ENCODE results near the gene ZNF507.

Gene ZNF507

DNA sequence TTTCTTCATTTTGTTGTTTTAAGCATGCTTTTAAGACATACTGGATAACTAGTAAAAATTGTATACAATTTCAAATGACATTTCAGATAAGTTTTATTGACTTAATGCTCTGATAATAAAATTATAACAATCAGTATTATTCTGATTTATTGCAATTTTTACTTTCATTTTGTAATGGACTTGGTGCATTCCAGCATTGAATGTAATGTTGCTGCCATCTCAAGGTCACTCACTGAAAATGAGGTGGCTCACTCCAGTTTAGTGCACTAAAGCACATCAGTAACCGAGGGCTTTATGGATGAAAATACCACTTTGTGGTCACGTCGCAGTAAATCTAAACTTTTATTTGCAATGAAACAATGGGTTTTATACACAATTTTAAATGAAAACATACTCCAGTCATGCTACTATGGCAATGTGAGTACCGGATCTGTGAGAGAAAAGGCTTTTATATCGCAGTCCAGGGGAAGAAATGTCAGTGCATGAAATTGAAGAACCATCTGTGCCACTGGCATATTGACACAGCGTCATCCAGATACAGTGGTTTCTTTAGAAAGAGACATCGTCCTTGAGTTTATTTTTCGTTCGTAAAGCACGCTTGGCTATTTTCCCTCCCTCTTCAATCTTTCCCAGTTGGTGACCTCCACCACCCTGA lies 20.7 kb upstream of the ZNF507 start:
- Histone ChIP-seq H3K36me3 (ENCODE audit: insufficient read depth, low read length) (no peaks in the 10 kb centered on the region), H3K9me3 (ENCODE audit: control insufficient read depth, insufficient read depth, low read length) (no peaks in the 10 kb centered on the region), H3K9ac (ENCODE audit: low read depth, low read length) (no peak overlapping the region), H3K4me1 (ENCODE audit: insufficient read depth, low read length) (no peaks in the 10 kb centered on the region)

DNA sequence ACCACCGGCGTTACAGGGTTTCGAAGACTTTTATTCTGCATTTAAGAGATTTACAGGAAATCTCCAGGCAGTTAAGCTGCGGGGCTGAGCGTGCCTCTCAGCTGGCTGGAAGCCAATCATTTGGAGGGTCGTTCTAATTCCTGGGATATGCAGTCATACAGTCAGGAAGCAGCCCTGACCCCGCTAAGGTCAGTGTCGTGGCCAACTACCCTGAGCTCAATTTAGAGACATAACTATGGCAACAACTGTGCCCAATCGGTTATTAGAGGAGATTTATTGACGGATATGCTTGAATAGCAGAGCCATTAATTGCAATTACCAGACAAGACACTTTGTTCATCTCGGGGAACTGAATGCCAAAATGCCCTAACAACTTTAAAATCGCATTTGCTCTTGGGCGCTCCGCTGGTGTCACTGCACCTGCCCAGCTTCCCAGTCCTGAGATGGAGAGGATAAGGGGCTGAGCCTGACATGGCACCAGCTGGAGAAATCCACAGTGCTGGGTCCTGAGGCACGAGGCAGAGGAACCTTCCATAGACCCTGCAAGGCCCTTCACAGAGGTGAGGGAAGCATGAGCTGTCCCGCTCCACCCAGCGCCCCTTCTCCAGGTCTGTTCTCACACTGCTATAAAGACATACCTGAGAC lies 15.1 kb upstream of the ZNF507 start:
- Histone ChIP-seq H3K36me3 (ENCODE audit: insufficient read depth, low read length) (no peaks in the 10 kb centered on the region), H3K9ac (ENCODE audit: low read depth, low read length) (no peak overlapping the region), H3K4me1 (ENCODE audit: insufficient read depth, low read length) (no peaks in the 10 kb centered on the region; the same call in 1 of the 2 replicates), H3K9me3 (ENCODE audit: control insufficient read depth, insufficient read depth, low read length) (no peaks in the 10 kb centered on the region)

DNA sequence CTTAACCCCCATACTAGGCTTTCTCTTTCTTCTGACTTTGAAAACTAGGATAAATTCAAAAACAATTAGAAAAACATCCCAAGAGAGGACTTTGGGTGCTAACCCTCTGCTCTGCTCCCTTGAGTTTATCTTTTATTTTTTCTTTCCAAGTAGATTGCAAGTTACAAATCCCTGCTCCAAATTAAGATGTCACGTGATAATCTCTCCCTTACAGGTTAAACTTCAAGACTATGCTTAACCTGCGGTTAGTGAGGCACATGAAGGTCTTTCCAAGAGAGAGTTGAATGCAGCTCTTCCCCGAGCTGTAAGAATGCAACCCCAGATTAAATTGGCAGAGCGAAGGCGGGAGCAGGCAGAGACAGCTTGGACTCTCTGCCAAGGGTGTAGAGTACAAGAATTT lies 12.2 kb upstream of the ZNF507 start:
- no peaks in the 10 kb centered on the region for H3K36me3 ChIP-seq (ENCODE audit: insufficient read depth, low read length)

DNA sequence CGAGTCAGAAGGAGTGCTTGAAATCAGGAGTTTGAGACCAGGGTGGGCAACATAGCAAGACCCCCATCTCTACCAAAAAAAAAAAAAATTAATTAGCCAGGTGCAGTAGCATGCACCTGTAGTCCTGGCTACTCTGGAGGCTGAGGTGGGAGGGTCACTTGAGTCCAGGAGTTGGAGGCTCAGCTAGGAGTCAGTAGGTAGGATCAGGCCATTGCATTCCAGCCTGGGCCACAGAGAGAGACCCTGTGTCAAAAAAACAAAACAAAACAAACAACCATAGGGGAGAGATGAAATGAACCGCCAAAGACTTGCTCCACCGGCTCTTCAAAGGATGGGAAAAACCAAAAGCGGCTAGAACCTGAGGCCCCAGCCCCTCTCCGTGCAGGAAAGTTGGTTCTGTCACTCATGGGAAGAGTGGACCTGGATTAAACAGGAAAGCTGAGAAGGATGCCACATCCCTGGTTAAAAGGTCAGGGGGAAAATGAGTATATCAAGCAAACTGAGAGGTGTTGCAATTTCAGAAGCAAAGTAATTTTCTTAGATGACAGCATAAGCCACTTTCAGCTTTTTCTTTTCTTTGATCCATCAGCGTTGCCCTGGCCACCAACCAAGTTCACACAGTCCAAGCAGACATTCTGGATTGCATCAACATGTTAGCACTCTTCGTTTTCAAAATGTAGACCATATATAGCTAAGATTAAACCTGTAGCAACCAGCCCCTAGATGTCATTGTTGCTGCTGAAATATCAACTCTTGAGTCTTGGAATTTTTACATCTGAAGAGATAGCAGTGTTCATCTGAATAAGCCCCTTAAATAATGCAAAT lies 8.9 kb upstream of the ZNF507 start:
- no peaks in the 10 kb centered on the region for H3K36me3 ChIP-seq (ENCODE audit: insufficient read depth, low read length)
- no peak overlapping the region for H3K9ac ChIP-seq (ENCODE audit: low read depth, low read length)
- no peaks in the 10 kb centered on the region for H3K9me3 ChIP-seq (ENCODE audit: control insufficient read depth, insufficient read depth, low read length)
- no peaks in the 10 kb centered on the region; the same call in 1 of the 2 replicates for H3K4me1 ChIP-seq (ENCODE audit: insufficient read depth, low read length)

More for the DNA sequence above, 12.2 kb upstream of the ZNF507 start:
- no peaks in the 10 kb centered on the region; the same call in none of the 2 replicates for H3K4me1 ChIP-seq (ENCODE audit: insufficient read depth, low read length)
- H3K9me3 ChIP-seq (ENCODE audit: control insufficient read depth, insufficient read depth, low read length), result no peaks in the 10 kb centered on the region
- H3K9ac ChIP-seq (ENCODE audit: low read depth, low read length), result no peak overlapping the region

DNA sequence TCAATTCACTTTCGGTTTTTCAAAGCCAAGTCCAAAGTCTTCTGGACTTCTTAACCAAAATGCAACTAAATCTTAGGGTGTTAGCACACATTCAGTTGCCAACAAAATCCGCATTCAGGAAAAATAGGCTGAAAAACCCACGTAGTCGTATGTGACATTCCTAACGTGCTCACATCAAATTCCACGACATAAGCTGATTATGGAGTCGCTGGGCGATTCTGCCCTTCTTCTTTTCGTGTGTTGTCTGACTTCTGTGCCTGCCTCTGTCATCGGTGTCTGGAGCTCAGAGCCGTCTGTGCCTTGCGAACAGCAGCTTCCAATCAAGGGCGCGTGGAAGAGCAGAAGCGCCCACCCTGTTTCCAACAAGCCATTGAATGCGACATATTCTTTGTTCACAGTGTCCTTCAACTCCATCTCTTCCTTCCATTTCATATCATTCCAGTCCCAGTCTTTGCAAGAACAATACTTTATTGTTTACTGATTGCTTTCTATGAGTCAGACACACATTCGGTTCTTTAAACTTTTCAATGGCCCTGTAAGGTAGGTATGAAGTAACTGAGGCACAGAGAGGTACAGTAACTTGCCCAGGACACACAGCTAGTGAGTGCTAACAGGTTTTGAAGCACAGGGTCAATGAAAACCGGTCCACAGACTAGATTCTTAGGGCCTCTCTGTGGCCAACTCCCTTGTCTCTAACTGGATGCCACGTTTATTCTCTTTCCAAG lies 8.2 kb upstream of the ZNF507 start:
- Histone ChIP-seq H3K9me3 (ENCODE audit: control insufficient read depth, insufficient read depth, low read length) (no peaks in the 10 kb centered on the region), H3K36me3 (ENCODE audit: insufficient read depth, low read length) (no peaks in the 10 kb centered on the region), H3K9ac (ENCODE audit: low read depth, low read length) (no peak overlapping the region), H3K4me1 (ENCODE audit: insufficient read depth, low read length) (no peaks in the 10 kb centered on the region; the same call in 1 of the 2 replicates)

DNA sequence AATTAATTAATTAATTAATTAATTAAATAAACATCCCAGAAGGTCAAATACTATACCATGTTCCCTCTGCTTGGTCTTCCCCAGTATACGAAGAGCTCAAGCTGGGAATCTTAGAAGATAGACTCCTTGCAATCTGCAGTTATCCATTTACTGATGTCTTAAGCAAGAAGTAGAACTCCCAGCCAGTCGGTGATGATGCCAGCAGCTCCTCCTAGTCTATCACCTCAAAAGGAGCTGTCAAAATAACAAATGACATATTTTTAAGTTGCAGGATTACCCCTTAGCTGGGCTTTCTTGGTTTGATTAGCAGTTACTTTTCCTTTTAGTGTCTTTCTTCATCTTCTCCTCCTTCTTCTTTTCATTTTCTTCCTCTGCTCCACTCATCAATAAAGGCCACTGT lies 6.0 kb upstream of the ZNF507 start:
- Histone ChIP-seq H3K4me1 (ENCODE audit: insufficient read depth, low read length) (no peaks in the 10 kb centered on the region; the same call in 1 of the 2 replicates), H3K36me3 (ENCODE audit: insufficient read depth, low read length) (no peaks in the 10 kb centered on the region), H3K9me3 (ENCODE audit: control insufficient read depth, insufficient read depth, low read length) (no peaks in the 10 kb centered on the region), H3K9ac (ENCODE audit: low read depth, low read length) (no peak overlapping the region)

DNA sequence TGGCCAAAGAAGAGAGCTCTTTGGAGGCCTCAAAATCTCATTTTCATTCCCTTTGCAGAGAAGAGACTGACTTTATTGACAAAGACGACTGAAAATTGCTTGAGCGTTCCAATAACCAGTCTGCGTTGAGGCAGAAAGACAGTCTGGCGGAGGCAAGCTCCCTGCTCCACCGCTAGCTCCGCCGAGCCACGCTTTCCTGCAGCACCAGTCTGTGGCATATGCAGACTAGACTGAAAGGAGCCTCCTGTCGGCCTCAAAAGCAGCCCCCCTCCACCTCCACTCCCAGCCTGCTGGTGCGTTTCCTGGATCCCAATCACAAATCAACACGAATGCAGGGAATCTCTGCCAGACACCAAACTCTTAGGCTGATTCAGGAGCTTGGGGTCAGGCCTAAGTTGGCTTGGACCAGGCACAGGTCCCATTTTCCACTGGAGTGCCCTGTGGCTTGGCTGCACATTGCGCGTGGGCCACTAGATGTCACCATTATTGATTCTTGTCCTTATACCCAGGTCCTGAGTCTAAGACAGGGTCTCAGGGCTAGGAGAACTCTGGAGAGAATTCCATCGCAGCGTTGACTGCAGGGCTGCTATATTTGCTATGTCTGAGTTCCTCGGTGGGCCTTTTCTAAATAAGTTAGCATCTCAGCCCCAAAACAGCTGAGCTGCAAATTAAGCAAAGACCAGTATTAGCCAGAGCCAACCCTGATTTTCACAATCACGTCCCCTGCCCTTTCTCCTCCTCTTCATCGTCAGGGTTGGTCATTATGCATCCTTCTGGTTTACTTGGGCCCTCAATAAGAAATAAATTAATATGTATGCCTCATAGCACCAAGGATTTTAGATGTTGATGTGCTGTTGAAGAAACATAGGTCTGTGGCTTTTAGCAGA lies 5.2 kb upstream of the ZNF507 start:
- no peaks in the 10 kb centered on the region; the same call in 1 of the 2 replicates for H3K4me1 ChIP-seq (ENCODE audit: insufficient read depth, low read length)
- H3K36me3 ChIP-seq (ENCODE audit: insufficient read depth, low read length), result no peaks in the 10 kb centered on the region

DNA sequence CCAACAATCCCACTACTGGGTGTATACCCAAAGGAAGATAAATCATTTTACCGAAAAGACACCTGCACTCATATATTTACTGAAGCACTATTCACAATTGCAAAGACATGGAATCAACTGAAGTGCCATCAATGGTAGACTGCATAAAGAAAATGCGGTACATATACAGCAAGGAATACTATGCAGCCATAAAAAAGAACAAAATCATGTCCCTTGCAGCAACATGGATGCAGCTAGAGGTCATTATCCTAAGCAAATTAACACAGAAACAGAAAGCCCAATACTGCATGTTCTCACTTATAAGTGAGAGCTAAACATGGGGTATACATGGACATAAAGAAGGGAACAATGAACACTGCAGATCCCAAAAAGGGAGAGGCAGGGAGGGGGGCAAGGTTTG lies 2.7 kb upstream of the ZNF507 start:
- Histone ChIP-seq H3K9ac (ENCODE audit: low read depth, low read length) (no peak overlapping the region), H3K9me3 (ENCODE audit: control insufficient read depth, insufficient read depth, low read length) (no peaks in the 10 kb centered on the region), H3K36me3 (ENCODE audit: insufficient read depth, low read length) (no peaks in the 10 kb centered on the region), H3K4me1 (ENCODE audit: insufficient read depth, low read length) (no peaks in the 10 kb centered on the region)

More for the DNA sequence above, 5.2 kb upstream of the ZNF507 start:
- H3K9me3 ChIP-seq (ENCODE audit: control insufficient read depth, insufficient read depth, low read length), result no peaks in the 10 kb centered on the region
- no peak overlapping the region for H3K9ac ChIP-seq (ENCODE audit: low read depth, low read length)

DNA sequence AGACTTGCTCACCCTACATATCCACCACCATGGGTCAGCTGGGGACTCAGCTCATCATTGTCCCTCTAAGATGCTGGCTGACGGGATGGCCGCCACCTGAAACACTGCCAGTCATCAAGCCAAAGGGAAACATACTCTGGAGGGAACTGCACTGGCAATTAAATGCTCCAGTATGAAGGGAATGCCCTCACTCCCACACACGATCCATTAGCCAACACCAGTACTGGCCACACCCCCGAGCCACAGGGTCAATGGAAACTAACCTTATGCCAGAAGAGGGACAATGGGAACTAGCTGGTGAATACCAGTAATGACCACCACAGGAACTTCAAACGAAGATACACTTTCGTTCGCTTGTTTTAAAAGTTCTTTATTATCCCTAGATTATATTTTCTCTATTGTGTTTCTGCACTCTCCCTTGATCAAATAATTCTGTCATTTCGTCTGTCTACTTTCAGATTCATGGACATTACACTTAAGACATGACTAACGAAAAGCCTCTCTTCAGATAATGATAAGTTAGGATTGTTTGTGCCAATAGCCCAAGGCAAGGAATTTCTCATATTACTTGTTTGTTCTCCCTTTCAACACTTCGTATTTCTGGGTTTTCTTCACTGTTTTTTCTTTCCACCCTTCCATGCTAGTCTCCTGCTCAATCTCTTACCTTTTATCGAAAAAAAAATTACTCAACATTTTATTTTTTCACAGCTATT lies 1.7 kb upstream of the ZNF507 start:
- H3K9ac ChIP-seq (ENCODE audit: low read depth, low read length), result no peak overlapping the region
- H3K9me3 ChIP-seq (ENCODE audit: control insufficient read depth, insufficient read depth, low read length), result no peaks in the 10 kb centered on the region
- H3K4me1 ChIP-seq (ENCODE audit: insufficient read depth, low read length), result no peaks in the 10 kb centered on the region
- no peaks in the 10 kb centered on the region for H3K36me3 ChIP-seq (ENCODE audit: insufficient read depth, low read length)

DNA sequence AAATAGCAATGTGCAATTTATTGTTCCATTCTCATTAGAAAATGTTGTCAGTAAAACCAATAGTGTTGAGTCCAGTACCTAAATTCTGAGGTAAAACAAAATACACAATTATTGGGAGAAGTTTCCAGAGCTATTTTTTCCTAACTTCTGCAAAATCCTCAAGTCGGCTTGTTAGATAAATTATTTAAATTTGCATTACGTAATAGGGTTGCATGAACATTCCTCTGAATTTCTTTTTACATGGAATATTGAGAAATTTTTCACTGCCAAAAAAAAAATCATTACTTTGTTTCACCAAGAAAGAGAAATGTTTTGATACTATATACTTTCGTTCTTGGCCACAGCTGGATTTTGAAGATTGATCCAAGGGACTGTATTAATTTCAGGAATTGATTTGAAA lies 1.5 kb downstream of the ZNF507 start:
- Histone ChIP-seq H3K36me3 (ENCODE audit: insufficient read depth, low read length) (no peaks in the 10 kb centered on the region), H3K9me3 (ENCODE audit: control insufficient read depth, insufficient read depth, low read length) (no peaks in the 10 kb centered on the region), H3K4me1 (ENCODE audit: insufficient read depth, low read length) (no peaks in the 10 kb centered on the region), H3K9ac (ENCODE audit: low read depth, low read length) (peak overlapping the region; percentile 73)

DNA sequence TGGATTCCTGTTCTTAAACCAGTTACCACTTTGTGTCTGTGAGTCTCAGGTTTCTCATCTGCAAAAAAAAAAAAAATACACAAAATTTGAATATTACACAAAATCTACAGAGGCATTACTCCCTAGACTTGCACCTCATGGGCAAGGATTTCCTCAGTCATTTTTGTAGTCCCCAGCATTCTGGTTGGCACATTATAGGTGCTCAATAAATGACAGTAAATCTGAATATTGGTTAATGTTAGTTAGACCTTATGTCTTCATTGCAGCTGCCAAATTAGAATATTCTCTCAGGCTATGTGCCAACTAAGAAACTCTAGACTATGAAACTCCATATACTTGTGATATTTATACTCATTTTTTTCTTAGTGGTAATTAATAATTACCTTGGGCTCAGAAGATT lies 2.2 kb downstream of the ZNF507 start:
- Histone ChIP-seq H3K4me1 (ENCODE audit: insufficient read depth, low read length) (no peaks in the 10 kb centered on the region), H3K9ac (ENCODE audit: low read depth, low read length) (no peak overlapping the region)

DNA sequence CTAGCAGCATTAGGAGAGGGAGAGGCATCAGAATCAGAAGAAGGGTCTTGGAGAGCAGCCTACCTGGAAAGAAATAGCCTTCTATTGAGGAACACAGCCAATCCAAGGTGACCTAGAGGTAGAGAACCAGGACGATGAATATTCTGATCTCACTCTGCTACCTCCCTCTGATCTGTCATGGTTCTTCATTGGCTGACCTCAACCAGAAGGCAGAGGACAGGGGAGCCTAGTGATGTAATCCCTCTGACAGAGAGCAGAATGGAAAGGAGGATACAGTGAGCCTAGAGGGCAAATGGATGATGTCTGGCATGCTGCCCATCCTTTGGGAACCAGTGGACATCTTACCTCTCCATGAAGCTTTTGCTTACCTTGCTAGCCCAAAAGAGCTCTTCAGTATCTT lies 3.6 kb downstream of the ZNF507 start:
- Histone ChIP-seq H3K4me1 (ENCODE audit: insufficient read depth, low read length) (no peaks in the 10 kb centered on the region), H3K9me3 (ENCODE audit: control insufficient read depth, insufficient read depth, low read length) (no peaks in the 10 kb centered on the region), H3K36me3 (ENCODE audit: insufficient read depth, low read length) (peaks cover 15% of the 10 kb centered on the region), H3K9ac (ENCODE audit: low read depth, low read length) (no peak overlapping the region)

More for the DNA sequence above, 2.2 kb downstream of the ZNF507 start:
- H3K9me3 ChIP-seq (ENCODE audit: control insufficient read depth, insufficient read depth, low read length), result no peaks in the 10 kb centered on the region
- H3K36me3 ChIP-seq (ENCODE audit: insufficient read depth, low read length), result peaks cover 4% of the 10 kb centered on the region; the same call in 1 of the 2 replicates
